GM21423 (cell line): ENCODE data around the gene GABBR2.
"Not testable (repeated sequence)": the region's sequence is repeated elsewhere in the genome, so short reads cannot be mapped to it uniquely, and the experiment has no call there.

ENCODE experiments used
- ATAC-seq: cut with Tn5 transposase; IDR thresholded peaks from one replicate; pipeline ENCODE4 v1.9.1; 2021; ENCODE audit warnings: mild to moderate bottlenecking, moderate library complexity; ENCODE audit not compliant: unreplicated experiment

Gene GABBR2

DNA sequence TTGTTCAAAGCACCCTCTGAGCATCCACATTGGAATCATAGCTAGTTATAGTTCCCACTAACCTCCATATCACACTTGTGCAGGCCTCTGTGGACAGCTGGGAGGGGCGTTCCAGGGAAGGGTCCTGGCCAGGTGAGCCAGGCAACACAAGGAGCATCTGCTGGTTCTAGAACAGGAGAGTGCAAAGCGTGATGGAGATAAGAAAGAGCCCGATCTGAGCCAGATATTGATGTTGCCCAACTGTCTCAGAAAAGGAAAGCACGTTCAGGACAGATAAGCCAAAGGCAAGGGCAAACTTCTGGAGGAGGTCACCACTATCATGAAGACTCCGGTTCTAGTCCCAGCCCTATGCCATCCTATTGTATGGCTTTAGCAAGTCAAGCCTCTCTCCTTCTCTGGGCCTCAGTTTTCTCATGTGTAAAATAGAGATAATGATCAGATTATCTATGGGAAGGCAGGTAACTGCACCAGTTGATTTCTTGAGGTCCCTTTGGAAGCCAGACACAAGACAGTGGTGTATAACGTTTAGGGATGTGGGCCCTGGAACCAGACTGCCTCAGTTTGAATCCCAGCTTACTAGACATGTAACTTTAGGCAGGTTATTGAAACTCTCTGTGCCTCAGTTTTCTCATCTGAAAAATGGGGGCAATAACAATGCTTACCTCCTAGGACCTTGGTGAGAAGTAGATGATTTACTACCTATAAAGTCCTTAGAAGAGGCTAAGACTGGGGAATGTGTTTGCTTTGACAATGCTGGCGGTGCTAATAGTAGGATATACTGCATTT is 19.8 kb downstream of the GABBR2 start:
- ATAC-seq = no peak

GRCh38 chr9:98687911-98688310 is 20.8 kb downstream of the GABBR2 start:
- no peak for ATAC-seq

DNA sequence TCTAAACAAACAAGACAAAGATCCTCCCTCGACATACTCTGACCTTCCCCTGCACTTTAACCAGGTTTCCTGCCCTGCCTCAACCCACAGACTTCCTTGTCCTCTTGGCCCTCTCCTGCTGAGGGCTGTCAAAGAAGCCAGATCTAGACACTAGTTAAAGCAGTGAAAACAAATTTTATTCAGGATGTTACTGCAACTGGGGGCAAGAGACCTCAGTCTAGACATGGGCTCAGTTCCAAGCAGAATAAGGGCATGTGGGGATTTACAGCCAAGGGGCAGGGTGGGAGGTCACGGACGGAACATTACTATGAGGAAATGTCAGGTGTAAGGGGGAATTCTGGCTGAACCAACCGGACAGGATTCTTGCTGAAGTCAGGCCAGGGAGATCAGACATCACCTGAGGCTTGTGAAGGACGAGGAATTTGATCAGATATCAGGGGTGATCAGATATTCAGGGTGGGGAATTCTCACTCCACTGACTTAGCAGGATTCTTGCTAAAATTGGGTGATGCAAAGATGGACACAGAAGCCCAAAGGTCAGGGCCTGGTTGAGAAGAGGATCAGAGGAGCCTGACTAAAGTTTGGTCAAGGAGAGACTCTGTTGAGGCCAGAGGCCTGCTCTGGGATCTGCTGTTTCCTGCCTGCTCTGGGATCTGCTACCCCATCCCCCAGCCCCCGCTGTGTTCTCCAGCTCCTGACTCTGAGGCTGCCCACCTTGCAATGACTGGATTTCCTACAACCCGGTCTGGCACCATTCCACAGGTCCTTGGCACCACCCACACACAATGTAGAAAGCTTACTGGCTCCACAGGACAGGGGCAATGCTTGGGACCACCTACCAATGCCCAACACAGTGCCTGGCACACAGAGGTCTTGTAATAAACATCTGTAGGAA is 21.5 kb downstream of the GABBR2 start:
- ATAC-seq = no peak

DNA sequence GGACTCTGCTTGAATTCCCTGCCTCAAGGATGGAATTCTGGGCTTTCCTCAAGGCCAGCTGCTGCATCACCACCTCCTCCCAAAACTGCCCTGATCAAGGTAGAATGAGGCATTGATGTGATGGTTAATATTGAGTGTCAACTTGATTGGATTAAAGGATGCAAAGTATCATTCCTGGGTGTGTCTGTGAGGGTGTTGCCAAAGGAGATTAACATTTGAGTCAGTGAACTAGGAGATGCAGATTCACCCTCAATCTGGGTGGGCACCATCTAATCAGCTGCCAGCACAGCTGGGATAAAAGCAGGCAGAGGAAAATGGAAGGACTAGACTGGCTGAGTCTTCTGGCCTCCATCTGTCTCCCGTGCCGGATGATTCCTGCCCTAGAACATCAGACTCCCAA is 23.9 kb downstream of the GABBR2 start:
- ATAC-seq = not testable (repeated sequence)

GRCh38 chr9:98678244-98678842 is 30.4 kb downstream of the GABBR2 start:
- ATAC-seq = no peak

DNA sequence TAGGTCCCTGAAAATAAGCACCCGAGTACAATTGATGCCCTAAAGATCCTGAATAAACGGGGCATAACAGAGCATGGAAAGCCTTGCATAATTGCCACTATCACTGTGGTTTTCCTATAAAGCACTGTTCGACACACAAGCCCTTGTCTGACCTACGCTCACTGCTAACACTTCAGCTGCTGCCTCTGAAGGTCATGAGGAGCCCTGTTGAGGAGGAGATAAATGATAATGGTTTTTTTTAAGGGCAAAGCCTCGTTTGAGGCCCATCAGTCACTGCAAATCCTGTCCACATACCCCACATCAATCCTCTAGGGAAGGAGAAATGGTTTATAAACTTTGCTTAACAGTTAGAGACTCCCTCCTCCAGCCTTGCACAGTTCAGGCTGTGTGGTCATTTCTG is 35.1 kb downstream of the GABBR2 start:
- no peak for ATAC-seq

DNA sequence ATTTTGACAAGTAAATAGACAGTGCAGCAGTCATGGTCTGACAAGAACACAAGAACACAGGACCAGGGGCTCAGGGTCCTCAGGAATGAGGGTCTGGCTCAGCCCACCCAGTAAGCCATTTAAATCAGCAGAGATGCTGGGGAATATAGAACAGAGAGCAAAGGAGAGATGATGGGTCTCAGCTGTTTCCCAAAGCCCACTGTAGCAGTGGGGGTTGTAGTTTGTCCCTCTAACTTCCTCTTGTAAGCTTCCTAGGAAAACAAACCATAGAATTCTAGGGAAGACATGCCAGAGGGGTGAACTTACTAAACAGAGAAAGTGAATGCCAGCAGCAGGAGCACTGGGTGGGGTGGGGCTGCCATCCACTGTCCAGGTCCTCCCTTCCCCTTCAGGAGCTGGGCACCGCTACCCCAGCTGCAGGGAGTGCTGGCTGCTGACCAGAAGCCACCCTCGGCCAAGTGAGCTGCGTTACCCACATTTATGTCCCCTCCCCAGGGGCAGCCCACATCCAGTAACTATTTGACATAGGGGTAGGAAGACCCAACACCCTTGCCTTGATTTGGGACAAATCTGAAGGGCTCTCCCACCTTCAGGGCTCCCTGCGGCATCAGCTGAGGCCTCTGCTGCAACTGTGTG is 41.6 kb downstream of the GABBR2 start:
- ATAC-seq = no peak

- ATAC-seq = no peak
Measured at GRCh38 chr9:98665501-98665900, 43.2 kb downstream of the GABBR2 start.

GRCh38 chr9:98660541-98660940 is 48.2 kb downstream of the GABBR2 start:
- no peak for ATAC-seq

DNA sequence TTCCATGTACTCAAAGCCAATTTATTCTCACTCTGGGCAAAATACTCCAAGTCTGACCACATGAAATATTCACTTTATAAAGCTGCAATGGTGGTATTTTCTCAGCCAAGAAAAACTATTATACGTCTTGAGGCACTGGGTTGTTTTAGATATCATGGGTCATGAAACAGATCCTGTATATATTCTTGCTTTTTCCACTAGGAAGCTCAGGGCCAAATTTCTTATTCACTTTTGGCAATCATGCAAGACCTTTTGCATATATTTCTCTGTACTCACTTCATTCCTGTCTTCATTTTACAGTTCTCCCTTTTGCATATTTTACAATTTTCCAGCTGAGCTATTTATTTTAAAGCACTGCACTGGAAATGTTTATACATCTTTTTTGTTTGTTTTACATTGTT is 49.8 kb downstream of the GABBR2 start:
- no peak for ATAC-seq

DNA sequence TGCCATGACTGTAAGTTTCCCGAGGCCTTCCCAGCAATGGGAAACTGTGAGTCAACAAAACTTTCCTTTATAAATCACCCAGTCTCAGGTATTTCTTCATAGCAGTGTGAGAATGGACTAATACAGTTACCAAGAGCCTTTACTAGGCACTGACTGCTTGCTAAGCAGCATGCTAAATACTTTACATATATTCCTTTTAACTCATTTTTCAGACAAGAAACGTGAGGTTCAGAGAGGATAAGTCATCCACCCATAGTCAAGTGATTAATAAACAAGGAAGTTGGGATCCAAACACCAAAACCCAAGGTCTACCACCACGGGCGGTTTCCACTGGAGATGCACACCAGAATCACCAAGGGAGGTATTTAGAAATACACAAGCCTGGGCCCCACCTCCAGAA is 50.8 kb downstream of the GABBR2 start:
- ATAC-seq = no peak

DNA sequence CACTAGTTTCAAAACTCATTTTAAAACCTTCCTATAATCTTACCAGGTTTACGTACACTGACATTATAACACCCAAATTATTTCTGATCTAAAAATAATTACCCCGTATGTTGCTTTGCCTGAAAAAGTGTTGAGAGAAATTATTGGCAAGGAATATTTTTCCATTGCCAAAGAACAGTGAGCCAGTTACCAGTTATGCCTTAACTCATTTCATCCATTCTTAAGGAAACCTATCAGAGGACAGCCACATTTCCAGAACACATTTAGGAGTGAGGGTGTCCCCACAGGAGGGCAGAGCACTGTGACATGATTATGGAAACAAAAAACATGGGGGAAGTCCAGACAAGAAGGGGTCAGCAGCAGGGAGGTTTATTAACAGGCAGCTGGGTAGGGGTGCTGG is 52.2 kb downstream of the GABBR2 start:
- no peak for ATAC-seq

DNA sequence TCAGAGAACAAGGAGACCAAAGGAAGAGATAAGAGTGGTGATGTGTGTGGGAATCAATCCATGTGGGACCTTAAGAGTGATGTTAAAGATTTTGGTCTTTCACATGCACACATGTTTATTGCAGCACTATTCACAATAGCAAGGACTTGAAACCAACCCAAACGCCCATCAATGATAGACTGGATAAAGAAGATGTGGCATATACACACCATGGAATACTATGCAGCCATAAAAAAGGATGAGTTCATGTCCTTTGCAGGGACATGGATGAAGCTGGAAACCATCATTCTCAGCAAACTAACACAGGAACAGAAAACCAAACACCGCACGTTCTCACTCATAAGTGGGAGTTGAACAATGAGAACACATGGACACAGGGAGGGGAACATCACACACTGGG is 53.3 kb downstream of the GABBR2 start:
- not testable (repeated sequence) for ATAC-seq

DNA sequence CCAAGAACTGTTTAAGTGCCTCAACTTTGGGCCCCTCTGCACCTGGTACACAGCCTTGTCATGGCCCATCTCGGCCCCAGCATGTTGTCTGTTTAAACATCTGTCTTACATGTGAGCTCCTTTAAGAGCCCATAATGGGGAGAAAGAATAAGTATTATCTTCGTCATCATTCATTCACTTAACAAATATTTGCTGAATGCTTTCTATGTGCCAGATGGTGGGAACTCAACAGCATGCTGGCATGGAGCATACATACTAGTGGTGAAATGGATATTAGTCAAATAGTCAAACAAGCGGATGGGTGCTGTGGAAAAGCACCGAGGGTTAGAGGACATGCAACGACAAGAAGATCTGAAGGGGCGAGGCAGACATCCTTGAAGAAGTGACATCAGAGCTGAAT is 54.5 kb downstream of the GABBR2 start:
- ATAC-seq = no peak

- no peak for ATAC-seq
Measured at GRCh38 chr9:98652741-98653140, 56.0 kb downstream of the GABBR2 start.

- no peak for ATAC-seq
Measured at GRCh38 chr9:98652302-98652701, 56.4 kb downstream of the GABBR2 start.

DNA sequence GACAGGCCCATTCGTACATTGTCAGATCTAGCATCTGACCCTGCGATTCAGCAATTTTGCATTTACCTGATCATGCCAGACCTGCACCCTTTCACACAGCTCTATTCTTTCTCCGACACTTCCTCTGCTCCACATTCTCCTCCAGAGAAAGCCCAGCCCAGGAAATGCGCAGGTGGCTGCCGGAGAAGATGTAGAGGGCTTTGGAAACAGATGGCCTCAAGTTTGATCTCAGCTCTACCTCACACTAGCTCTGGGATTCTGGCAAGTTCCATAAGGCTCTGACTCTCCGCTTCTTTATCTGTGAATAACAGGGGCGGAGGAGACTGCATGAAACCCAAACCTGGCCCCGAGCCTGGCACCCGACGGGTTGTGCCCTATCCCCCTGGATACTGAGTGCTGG is 61.5 kb downstream of the GABBR2 start:
- no peak for ATAC-seq

- no peak for ATAC-seq
Measured at GRCh38 chr9:98644011-98644410, 64.7 kb downstream of the GABBR2 start.

DNA sequence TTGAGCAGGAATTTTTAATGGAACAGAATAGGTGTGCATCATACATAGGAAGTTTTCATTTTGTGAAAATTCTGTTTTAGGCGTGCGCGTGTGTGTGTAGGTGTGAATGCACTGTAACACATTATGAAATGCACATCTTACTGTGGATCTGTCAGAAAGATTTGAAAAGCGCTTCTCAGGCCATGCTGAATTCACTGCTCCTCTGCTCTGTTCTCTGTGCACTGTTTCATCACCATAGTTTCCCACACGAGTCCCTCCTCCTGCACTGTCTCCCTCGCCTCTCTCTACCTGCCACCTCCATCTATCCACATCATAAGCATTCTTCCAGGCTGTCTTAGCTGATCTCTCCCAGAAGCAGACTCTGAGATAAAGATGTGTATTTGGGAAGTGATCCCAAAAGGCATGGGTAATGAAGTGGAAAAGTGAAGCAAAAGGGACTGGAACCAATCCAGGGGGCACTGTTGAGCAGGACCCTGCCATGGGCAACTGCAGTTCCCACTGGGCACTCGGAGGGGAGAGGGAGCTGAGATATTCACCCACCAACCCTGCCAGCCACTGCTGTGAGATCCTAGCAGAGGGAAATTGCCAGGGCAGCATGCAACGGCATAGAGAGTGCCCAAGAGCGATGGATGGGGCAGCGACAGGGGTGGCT is 65.9 kb downstream of the GABBR2 start:
- ATAC-seq = no peak

DNA sequence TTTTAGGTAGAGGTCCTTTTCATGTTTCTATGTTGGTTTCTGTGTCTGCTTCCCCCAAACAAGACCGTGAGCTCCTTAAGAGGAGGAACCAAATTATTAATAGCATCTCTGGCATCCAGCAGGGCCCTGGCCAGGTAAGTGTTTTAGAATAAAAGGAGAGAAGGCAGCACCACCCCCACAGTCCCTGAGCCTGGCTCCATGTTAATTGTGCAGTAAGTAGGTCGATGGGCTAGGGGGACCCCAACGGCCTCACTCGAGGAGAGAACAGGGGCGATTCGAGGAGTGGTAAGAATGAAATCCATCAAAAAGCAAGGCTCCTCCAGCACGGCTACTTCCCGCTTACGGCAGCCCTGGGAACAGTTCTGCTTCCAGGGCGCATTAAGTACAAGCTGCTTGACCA is 67.0 kb downstream of the GABBR2 start:
- no peak for ATAC-seq

- ATAC-seq = no peak
Measured at GRCh38 chr9:98640394-98640793, 68.3 kb downstream of the GABBR2 start.
